IPS DF 19.7 (cell line): ENCODE measurements around the gene AHSP.
"Not testable (repeated sequence)": the region's sequence is repeated elsewhere in the genome, so short reads cannot be mapped to it uniquely, and the experiment has no call there.

Experiments
- DNase-seq: peaks from one replicate; pipeline ENCODE4 v3.0.0-alpha.2; 2013; ENCODE audit warnings: low read depth, low spot score

AHSP gene

DNA sequence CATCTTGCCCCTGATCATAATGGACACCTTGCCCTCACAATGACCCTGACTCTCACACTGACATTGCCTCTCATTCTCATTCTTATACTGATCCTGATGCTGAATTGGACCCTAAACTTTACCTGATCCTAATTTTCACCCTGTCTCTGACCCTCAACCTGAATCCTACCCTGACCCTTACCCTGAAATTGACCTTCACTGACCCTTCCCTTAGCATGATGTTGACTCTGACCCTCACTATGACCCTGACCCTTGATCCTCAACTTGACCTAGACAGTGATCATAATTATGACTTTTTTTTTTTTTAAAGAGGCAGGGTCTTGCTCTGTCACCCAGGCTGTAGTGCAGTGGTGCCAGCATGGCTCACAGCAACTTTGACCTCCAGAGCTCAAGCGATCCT is 3.4 kb downstream of the AHSP start:
- no peak for DNase-seq

DNA sequence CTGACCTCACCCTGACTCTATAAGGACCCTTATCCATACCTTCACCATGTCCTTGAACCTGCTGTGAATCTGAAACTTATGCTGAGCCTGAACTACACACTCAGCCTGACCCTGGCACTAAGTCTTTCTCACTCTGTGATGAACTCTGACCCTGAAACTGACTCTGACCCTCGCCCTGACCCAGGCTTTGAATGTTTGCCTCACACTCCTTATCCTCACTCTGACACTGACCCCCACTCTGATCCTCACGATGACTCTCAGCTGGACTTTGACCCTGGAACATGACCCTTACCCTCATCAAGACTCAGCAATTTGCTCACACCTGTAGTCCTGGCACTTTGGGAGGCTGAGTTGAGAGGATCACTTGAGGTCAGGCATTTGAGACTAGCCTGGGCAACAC is 4.4 kb downstream of the AHSP start:
- no peak for DNase-seq

DNA sequence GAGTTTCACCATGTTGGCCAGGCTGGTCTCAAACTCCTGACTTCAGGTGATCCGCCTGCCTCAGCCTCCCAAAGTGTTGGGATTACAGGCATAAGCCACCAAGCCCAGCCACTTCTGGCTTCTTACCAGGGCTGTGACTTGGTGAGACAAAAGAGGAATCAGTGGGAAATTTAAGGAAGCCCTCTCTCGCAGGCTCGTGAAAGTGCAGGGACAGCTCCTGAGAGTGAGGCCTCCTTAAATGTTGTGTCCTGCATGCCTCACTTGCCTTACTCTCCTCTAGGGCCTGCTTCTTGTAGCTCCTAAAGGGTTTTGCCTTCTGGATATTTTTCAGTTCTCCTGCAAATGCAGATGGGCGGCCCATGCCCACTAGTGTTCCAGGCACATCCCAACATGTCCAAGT is 5.2 kb downstream of the AHSP start:
- no peak for DNase-seq

DNA sequence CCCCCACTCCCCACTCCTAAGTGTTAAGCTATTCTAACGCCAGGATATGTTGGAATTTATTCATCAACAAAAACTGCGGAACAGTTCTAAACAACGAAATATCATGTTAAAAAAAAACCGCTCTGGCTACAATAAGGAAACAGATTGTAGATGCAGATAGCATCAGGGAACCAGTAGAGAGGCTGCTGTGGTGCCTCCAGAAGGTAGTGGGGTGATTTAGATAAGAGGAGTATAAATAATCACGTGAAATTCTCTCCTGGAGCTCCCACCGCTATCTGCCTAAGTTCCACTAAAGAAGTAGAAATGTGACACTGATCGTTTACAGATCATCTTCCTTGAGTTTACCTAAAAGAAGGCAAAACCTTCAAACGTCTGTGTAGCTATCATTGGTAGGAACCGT is 8.0 kb downstream of the AHSP start:
- DNase-seq, result no peak

DNA sequence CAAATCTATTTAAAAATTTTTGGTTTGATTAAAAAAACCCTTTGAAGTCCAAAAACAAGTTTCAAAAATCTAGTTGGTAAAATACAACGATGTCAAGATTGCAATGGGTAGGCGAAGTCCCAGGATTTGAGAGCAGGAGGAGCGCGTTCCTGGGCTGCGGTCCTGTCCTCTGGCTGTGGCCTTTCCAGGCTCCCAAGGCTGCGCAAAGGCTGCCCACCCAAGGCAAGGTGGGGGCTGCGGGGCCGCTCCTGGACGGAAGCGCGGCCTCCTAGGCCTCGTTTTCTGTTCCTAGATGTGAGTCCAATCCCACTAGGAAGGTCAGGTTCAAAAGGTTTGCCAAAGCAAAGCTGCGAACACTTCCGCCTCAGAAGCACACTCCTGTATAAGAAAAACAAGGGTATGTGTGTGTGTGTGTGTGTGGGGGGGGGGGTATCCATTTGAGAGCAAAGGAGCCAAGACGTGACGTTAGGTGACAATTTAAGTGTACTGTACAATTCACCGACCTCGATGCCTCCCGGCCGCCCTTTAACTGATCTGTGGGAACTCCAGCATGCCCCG is 9.2 kb downstream of the AHSP start:
- DNase-seq, result no peak

DNA sequence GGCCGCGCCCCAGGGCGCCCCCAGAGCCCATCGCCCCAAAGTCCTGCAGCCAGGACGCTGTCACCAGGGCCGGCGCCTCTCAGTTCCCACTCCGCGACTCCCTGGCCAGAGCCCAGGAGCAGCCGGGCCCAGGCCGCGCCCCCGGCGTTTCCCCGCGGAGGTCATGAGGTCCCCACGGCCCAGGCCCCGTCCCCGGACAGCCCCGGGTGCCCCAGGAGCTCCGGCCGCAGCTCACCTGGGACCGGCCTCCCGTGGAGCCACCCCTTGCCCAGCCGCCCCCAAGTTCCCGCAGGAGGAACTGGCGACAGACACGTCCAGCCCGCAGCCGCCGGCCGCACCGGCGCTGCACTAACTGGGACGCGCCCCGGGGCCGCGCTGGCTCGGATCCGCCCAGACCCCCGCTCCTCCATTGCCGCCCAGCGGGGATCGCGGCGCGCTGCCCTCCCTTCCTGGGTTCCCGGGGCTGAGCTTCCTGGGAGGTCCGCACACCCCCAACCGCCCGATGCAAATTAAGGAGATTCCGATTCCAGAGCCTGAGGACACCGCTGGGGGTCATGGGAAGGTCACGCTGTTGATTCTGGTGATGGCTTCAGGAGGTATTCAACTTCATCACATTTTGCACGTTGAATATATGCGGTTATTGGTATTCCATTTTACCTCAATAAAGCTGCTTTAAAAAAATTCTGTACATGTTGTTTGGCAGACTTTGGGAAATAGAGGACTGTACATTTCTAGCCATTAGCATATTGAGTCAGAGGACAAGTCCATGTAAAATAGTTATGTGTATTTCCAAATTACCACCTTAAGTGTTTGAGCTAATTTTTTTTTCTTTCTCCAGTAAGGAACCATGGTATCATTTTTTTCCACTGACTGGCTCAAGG is 9.9 kb downstream of the AHSP start:
- DNase-seq, result no peak

DNA sequence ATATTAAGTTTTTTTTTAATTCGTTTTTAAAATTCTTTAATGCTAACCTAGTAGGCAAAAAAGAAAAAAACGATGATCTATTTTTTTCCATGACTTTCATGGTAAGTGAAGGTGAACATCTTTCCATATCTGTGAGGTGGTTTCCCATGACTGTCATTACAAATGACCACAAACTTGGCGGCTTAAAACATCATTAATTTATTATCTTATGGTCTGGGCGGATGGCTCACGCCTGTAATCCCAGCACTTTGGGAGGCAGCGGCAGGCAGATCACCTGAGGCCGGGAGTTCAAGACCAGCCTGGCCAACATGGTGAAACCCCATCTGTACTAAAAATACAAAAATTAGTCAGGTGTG is 10.5 kb downstream of the AHSP start:
- not testable (repeated sequence) for DNase-seq

DNA sequence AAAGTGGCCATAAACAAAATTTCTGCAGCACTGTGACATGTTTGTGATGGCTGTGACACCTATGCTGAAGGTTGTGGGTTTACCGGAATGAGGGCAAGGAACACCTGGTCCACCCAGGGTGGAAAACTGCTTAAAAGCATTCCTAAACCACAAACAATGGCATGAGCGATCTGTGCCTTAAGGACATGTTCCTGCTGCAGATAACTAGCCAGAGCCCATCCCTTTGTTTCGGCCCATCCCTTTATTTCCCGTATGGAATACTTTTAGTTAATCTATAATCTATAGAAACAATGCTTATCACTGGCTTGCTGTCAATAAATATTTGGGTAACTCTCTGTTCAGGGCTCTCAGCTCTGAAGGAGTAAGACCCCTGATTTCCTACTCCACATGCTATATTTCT is 12.1 kb downstream of the AHSP start:
- not testable (repeated sequence) for DNase-seq

DNA sequence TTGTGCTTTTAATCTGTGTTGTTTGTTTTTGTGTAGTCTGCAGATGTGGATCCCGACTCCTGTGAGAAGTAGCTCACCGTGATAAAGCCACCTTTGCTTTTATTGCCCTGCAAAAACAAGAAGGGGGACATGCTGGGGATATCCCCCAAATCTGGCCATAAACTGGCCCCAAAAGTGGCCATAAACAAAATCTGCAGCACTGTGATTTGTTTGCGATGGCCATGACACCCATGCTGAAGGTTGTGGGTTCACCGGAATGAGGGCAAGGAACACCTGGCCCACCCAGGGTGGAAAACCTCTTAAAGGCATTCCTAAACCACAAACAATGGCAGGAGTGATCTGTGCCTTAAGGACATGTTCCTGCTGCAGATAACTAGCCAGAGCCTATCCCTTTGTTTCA is 15.1 kb downstream of the AHSP start:
- DNase-seq, result no peak

DNA sequence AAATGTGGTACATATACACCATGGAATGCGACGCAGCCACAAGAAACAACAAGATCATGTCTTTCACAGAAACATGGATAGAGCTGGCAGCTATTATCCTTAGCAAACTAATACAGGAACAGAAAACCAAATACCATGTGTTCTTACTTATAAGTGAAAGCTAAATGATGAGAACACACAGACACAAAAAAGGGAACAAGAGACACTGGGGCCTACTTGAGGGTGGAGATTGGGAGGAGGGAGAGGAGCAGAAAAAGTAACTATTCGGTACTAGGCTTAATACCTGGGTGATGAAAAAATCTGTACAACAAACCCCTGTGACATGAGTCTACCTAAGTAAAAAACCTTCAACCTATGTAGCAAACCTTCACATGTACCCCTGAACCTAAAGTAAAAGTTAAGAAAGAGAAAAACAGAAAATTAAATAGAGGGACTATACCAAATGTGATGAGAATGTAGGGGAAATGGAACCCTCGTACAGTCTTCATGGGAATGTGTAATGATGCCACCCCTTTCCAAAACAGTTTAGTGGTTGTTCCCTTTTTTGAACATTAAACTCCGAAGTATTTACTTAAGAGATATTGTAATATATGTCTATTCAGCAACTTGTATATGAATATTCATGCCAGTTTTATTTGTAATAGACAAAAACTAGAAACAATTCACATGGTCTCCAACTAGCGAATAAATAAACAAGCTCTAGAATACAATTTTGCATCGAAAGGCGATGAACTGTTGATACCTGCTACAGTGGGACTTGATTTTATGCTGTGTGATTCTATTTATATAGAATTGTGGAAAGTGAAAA is 33.9 kb downstream of the AHSP start:
- DNase-seq, result no peak

DNA sequence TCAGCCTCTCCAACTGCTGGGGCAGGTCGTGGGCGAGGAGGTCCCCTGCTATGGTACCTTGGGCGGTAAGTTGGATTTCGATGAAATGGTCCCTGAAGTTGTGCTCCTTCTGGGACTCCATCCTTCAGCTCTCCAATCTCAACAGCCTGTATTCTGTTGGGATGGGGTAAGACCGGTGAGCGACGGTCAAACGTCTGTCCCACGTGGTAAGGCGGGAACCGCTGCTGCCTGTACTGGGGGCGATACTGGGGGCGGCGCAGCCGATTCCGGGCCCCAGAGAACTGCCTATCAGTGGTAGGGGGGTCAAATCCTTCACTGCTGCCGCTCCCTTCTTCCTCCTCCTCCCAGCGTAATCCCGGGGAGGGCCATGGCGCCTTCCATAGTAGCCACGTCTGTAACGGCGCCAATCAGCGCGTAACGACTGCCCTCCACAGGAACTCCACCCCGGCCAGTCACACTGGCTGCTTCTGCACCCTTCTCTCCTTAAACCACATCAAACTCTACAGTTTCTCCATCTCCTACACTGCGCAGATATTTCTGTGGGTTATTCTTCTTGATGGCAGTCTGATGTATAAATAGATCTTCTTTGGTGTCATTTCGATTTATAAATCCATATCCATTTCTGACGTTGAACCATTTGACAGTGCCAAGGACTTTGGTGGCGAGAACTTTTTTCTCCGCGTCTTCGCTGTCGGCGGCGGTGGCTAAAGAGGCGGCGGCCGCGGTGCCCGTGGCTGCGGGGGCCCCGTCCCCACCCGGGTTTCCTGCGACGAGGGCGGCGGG is 41.1 kb downstream of the AHSP start:
- no peak for DNase-seq

DNA sequence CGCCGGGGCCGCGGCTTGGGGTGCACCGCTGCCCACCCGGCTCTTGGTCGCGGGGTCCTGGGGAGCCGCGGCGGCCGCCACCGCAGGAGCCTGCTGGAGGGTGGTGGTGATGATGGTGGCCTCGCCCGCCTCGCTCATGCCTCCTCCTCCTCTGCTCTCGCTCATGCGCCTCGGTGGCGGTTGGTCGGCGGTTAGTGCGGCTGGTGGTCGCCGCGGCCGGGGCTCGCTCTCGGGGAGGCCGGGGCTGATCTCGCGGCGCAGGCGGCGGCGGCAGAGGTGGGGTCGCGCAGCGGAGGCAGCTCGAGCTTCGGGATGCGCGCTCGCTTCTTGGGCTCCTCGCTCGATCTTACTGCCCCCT is 41.6 kb downstream of the AHSP start:
- no peak for DNase-seq

DNA sequence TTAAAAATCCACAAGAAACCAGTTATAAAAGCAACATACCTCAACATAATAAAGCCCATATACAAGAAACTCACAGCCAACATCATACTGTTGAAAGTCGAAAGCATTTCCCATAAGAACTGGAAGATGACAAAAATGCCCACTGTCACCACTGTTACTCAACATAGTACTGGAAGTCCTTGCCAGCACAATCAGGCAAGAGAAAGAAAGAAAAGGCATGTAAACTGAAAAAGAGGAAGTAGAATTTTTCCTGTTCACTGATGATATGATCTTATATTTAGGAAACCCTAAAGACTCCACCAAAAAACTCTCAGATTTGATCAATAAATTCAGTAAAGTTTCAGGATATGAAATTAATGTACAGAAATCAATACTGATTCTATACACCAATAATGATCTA is 45.1 kb downstream of the AHSP start:
- no peak for DNase-seq

DNA sequence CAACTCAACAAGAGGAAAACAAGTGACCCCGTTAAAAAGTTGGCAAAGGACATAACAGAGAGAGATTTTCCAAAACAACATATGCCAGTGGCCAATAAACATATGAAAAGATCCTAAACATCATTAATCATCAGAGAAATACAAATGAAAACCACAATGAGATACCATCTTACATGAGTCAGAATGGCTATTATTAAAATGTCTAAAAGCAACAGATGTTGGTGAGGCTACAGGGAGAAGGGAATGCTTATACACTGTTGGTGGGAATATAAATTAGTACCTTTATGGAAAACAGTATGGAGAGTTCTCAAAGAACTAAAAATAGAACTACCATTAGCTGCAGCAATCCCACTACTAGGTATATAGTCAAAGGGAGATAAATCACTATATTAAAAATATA is 46.5 kb downstream of the AHSP start:
- DNase-seq, result not testable (repeated sequence)

DNA sequence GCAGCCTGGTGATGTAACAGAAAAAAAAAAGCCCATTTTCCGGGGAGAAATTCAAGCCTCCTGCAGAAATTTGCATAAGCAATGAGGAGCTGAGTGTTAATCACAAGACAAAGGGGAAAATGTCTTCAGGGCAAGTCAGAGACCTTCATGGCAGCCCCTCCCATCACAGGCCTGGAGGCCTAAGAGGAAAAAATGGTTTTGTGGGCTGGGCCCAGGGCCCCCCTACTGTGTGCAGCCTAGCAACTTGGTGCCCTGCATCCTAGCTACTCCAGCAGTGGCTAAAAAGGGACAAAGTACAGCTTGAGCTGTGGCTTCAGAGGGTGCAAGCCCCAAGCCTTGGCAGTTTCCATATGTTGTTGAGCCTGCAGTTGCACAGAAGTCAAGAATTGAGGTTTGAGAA is 49.7 kb downstream of the AHSP start:
- DNase-seq, result no peak
